T47D (cell line): Measurements from ENCODE around the gene PEX10.

Source experiments
- DNase-seq, 2 experiments: peaks; one replicate each; pipeline versions ENCODE4 v3.0.0 to v3.0.0-alpha.2; 2011 to 2012; ENCODE audit warnings: low read depth in 1 of 2, low spot score in 1 of 2
- JUND ChIP-seq: IDR thresholded peaks from 2 replicates; pipeline ENCODE4 v1.6.1; 2012; ENCODE audit warnings: low read depth
- in situ Hi-C: cut with HindIII; loops from 2 replicates; pipeline ENCODE4 v1.10.0; 2016; ENCODE audit warnings: low sequenced_read_pairs, low pct_unique_long_range_greater_than_20kb

Gene PEX10

DNA sequence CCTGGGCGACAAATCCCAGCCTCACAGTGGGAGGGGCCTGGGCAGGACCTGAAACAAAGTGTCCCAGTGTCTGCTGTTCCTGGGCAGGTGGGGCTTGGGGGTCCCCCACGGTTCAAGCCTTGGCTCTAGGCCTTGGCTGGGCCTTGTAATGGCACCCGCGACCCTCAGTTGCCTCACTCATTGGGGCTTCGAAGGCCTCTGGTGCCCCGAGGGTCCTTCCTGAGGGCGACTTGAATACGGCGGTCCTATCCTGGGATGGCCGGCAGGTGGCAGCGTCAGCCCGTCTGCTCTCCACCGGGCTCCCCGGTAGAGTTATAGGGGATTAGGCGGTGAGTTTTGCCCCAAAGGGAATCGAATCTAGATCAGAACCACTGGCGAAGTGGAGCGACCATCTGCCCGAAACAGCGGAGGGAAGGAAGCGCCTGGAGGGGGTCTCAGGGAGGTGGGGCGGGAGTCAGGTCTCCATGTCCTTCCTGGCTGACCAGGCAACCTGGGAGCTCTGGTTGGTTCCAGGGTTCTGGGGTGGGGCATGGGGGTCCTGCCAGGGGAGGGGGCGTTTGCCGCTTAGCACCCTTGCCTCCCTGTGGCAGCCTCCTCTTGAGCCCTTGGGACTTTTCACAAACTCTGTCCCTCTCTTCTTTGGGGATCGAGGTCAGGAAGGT lies 2.1 kb upstream of the PEX10 start:
- peak; percentile 48 to 70 for DNase-seq
- TF ChIP-seq JUND: no peak
- in situ Hi-C loops: no loop called here

DNA sequence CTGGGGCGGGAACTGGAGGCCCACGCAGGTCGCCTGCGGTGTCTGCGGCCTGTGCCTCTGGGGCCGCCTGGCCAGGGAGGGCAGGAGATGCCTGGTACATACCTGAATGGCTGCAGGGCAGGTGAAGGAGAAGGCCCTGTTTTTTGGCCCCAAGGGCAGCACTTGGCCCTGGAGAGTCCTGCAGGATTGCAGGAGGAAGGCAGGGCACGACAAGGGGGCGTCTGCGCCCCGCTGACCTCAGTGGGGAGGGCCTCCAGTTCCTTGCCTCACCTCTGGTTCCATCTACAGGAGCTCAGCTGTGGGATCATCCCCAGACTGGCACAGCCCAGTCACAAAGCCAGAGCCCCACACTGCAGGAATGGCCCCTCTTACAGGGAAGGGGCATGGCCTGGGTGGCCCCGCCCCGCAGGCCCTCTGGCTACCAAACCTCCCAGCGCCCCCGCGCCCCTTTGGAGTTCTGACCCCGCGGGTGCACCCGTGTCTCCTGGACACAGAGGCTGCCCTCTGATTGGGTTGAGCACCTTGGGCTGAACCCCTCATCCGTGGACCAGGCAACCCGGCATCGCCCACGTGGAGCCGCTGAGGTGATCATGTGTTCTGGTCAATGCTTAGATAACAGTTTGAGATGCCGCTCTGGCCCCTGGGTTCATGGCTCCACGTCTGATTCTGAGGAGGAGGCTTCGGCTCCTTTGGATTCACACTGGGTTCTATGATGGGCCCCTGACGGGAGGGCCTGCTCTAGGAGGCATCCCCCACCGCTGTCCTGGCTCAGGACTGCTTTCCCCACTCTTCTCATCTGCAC lies 1.3 kb upstream of the PEX10 start:
- in situ Hi-C loops: no loop called here
- DNase-seq: no peak
- no peak for TF ChIP-seq JUND

DNA sequence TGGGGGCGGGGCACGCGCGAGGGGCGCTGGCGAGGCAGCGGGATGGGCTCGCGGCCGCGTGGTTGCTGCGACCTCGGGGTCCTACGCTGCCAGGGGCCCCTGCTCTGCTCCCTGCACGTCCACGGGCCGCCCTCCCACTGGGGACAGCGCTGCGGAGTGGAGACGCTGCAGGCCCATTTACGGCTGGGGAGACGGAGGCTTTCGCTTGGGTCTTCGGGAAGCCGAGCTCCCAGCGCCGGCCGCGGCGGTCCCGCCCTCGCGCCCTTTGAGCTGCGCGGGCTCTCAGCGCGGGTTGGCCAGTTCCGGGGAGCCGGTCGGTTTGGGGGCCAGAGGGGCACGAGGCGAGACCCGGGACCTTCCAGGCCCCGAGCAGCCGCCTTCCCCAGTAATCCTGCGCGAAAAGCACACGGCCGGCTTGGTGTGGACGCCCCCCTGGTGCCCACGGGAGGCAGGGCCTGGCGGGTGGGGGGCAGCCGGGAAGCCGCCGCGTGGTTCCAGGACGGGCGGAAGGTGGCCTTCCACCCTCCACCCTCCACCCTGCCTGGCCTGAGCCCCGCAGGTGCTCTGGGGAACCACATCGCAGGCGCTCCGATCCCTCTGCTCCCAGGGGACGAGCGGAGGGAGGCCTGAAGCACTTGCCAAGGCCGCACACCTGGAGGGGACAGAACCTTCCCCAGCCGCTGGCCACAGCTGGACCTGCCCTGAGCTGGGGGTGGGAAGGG lies 570 bp upstream of the PEX10 start:
- in situ Hi-C loops: no loop called here
- no peak for TF ChIP-seq JUND
- peak in 1 of 2 experiments; percentile 57 for DNase-seq

GRCh38 chr1:2411801-2412394 lies 466 bp downstream of the PEX10 start:
- in situ Hi-C loops: no loop called here
- TF ChIP-seq JUND: no peak
- DNase-seq: no peak

DNA sequence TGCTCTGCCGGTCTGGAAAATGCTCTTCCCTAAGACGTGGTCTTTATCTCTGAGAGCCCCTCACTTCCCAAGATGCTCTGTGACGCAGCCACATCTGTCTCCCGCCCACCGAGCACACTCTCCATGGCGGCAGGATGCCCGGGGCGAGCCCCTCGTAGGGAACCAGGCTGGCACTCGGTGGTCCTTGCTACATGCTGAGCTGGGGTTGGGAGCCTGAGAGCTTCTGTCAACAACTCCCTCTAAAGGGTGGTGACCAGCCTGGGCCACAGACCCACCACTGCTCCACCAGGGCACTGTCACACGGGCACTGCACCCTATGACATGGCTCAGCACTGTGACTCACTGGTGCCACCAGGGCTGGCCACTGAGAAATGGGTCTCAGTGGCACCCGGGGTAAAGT lies 2.6 kb downstream of the PEX10 start:
- DNase-seq: no peak
- in situ Hi-C loops: no loop called here
- TF ChIP-seq JUND: no peak

DNA sequence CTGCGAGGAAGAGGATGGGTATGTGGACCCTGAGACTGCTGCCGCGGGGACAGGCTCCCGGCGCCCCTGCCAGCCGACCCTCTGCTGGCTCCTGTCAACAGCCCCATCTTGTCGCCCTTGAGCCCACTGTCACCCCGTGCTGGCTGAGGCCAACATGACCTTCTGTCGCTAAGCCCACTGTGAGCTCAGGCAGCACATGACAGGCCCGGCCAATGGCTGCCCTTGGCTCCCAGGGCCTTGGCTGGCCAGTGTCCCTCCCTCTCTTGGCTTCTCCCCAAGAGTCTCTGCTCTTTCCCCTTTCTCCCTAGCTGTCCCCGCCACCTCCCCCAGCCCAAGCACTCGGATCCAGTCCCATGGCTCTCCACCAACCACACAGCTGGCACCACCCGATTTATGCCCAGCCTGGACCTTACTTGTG lies 3.5 kb downstream of the PEX10 start:
- no peak for DNase-seq
- in situ Hi-C loops: no loop called here
- no peak for TF ChIP-seq JUND

DNA sequence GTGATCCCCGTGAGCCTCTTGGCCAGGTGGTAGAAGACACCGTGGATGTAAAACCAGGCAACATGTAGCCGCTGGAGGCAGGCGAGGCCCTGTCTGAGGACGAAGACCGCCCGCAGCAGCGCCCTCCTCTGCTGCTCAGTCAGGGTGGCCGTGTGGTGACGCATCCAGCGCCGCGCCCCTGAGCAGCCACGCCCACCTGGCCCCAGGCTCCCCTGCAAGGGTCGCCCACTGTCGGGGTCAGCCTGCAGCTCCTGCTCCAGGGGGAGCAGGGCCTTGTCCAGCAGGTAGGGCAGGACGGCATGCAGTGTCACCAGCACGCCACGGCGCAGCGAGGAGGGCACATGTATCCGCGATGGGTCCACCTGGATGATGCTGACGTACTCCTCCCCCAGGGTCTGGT lies 3.9 kb downstream of the PEX10 start:
- in situ Hi-C loops: no loop called here
- no peak for DNase-seq
- no peak for TF ChIP-seq JUND

GRCh38 chr1:2407991-2408275 lies 4.4 kb downstream of the PEX10 start:
- in situ Hi-C loops: no loop called here
- DNase-seq: no peak

DNA sequence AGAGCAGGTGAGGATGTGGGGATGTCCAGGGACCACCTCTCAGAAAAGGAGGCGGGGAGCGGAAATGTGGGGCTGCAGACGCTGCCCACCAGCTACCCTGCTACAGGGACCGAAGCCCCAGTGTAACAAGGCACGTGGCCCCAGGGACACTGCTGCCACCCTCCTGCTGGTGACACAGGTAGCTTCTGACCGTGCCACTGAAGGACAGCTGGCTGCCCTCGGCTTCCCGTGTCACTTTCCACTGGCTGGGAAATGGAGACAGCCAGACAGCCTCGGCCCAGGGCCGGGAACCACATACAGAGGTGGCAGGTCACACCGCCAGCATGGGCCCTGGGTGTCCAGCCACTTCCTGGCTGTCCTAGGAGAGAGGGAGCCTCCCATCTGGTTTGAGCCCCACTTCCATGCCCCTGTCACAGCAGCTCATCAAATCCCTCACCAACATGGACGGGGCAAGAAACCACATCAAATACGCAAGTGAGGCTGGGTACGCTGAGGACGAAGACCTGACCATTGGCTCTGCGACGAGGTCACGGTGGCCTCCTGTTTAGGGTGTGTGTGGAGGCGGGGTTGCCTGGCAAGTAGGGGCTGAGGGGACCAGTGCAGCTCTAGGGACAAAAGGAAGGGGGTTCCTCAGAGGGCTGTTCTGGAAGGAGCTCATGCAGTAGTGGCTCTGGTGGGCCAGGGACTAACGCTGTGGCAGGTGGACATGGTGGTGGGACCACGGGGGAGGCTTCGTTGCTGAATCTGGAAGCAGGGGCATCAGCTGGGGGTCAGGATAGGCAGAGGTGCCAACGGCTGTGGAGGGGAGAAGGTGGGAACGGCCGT lies 5.0 kb downstream of the PEX10 start:
- no peak for TF ChIP-seq JUND
- no peak for DNase-seq
- in situ Hi-C loops: no loop called here

More at GRCh38 chr1:2407991-2408275, 4.4 kb downstream of the PEX10 start:
- no peak for TF ChIP-seq JUND

DNA sequence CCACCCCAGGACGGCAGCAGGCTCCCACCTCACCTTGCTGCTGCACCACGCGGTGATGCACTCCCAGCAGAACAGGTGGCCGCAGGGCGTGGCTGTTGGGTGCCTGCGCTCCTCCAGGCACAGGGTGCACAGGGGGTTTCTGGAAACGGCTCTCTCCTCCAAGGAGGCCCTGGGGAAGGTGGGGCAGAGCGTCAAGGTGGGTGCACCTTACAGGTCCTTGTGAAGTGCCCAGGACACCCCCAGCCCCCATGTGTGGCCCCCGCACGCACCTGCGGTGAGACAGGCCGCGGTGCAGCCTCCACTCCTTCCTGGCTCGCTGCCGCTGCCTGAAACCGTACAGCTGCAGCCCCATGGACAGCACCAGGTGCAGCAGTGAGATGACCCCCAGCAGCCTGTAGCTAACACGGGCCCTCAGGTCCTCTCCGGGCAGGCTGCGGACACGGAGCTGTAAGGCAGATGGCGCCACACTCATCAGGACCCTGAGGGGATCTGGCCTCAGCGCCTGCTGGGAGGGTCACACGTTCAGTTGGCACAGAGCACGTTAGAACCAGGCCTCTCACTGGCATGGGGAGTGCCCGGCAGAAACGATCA lies 5.8 kb downstream of the PEX10 start:
- no peak for TF ChIP-seq JUND
- in situ Hi-C loops: no loop called here
- no peak for DNase-seq

GRCh38 chr1:2405588-2406295 lies 6.6 kb downstream of the PEX10 start:
- in situ Hi-C loops: no loop called here
- no peak for DNase-seq
- no peak for TF ChIP-seq JUND
